ENCODE results near the gene RPH3AL. TPM values are rescaled to one million over a fixed set of nuclear protein-coding genes. Genes with fewer than 3 reads are reported as not detected.
"Not testable (repeated sequence)": the region's sequence is repeated elsewhere in the genome, so short reads cannot be mapped to it uniquely, and the experiment has no call there.

Gene RPH3AL
- total RNA-seq, 4 donors from 2014 or later: 9.6 to 62.4 (median 41.9) TPM

DNA sequence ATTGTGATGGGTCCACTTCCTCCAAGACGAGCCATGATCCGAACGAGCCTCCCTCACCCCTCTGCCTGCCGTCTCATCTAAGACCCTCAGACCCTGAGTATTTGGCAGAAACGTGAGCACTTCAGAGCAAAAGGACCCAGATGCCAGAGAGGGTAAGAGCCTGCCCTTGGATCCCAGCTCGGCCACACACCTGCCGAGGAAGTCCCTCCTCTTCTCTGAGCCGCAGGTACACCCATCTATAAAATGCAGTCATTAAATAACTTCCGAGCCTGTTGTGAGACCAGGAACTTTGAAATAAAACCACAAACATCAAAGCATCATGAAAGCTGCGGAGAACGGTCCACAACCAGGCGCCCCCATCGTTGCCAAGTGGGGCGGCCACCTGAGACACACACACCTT, 106.4 kb downstream of the RPH3AL start:
- no peaks in the 10 kb centered on the region for H3K9me3 ChIP-seq

DNA sequence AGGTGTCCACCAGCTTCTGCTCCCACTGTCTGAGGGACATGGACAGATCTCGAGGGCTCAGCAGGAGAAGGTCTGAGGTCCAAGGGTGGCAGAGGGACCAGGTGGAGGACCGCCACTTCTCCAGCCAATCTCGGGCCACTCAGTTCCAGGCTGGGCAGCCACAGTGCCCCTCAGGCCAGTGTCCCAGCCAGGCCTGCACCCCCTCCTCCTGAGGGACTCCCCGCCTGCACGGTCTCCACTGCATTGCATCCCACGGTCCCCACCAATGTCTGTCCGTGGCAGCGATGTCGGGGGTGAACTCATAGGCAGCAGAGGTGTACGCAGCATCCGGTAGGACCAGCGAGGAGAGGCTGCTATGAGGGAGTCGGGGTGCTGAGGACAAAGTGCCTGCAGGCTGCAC, 107.0 kb downstream of the RPH3AL start:
- Histone ChIP-seq H3K36me3 (no peaks in the 10 kb centered on the region), H3K4me1 (peaks cover 0 to 5% (median 0%) of the 10 kb centered on the region in 4 donors), H3K27me3 (no peaks in the 10 kb centered on the region), H3K27ac (no peak overlapping the region), H3K4me3 (no peak overlapping the region), H3K9me3 (no peaks in the 10 kb centered on the region)
- WGBS, 2 donors: 89 to 91% methylated on average over 10 to 13 of the region's 13 CpGs
- no peak for TF ChIP-seq POLR2A (IDR thresholded peaks at IDR 0.05)
- no peak for TF ChIP-seq CTCF (IDR thresholded peaks at IDR 0.05)
- no peak for DNase-seq (ENCODE audit: low spot score in 2 of 2)

More for the DNA sequence above, 106.4 kb downstream of the RPH3AL start:
- DNase-seq (ENCODE audit: low spot score in 2 of 2): no peak
- 81 to 85% methylated on average over 14 of the region's 14 CpGs for WGBS, 2 donors
- no peak for TF ChIP-seq EP300 (IDR thresholded peaks at IDR 0.05)
- TF ChIP-seq CTCF (IDR thresholded peaks at IDR 0.05): no peak
- TF ChIP-seq POLR2A (IDR thresholded peaks at IDR 0.05): no peak
- no peak overlapping the region for H3K4me3 ChIP-seq
- peaks cover 0 to 5% (median 0%) of the 10 kb centered on the region in 4 donors for H3K4me1 ChIP-seq
- H3K36me3 ChIP-seq: no peaks in the 10 kb centered on the region
- no peak overlapping the region for H3K27ac ChIP-seq
- H3K27me3 ChIP-seq: no peaks in the 10 kb centered on the region

DNA sequence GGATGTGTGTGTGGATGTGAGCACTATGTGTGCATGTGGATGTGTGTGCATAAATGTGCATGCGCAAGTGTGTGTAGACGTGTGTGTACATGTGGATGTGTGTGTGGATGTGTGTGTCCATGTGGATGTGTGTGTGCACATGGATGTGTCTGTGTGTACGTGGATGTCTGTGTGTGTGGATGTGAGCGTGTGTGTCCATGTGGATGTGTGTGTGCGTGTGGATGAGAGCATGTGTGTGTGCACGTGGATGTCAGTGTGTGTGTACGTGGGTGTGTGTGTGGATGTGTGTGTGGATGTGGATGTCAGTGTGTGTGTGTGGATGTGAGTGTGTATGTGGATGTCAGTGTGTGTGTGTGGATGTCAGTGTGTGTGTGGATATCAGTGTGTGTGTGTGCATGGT, 107.6 kb downstream of the RPH3AL start:
- no peak for TF ChIP-seq CTCF (IDR thresholded peaks at IDR 0.05)
- Histone ChIP-seq H3K27ac (no peak overlapping the region), H3K27me3 (no peaks in the 10 kb centered on the region), H3K4me1 (peaks cover 0 to 5% (median 0%) of the 10 kb centered on the region in 4 donors), H3K4me3 (no peak overlapping the region), H3K9me3 (no peaks in the 10 kb centered on the region), H3K36me3 (no peaks in the 10 kb centered on the region)
- WGBS, 2 donors: 94 to 95% methylated on average over 7 of the region's 7 CpGs
- no peak for DNase-seq (ENCODE audit: low spot score in 2 of 2)

DNA sequence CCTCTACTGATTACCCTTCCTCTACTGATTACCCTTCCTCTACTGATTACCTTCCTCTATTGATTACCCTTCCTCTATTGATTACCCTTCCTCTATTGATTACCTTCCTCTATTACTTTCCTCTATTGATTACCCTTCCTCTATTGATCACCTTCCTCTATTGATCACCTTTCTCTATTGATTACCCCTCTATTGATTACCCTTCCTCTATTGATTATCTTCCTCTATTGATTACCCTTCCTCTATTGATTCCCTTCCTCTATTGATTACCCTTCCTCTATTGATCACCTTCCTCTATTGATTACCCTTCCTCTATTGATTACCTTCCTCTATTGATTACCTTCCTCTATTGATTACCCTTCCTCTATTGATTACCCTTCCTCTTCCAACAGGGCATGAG, 108.7 kb downstream of the RPH3AL start:
- H3K4me1 ChIP-seq; DNase-seq (ENCODE audit: low spot score in 2 of 2); H3K36me3 ChIP-seq; H3K27ac ChIP-seq; H3K27me3 ChIP-seq; H3K4me3 ChIP-seq; H3K9me3 ChIP-seq: not testable (repeated sequence)

DNA sequence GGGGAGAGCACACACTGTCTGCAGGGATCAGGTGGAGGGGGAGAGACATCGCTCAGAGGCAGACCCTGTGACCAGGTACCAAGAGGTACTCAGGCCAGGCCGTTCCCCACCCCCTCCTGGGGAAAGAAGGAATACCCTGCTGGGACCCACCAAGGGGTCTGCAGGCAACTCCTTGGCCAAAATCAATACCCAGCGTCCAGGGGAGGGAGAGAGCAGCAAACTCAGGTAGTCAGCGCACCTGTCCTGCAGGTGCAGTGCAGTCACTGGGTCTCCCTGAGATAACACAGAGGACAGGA, 113.7 kb downstream of the RPH3AL start:
- DNase-seq (ENCODE audit: low spot score in 2 of 2): no peak
- Histone ChIP-seq H3K27me3 (no peaks in the 10 kb centered on the region), H3K27ac (no peak overlapping the region), H3K4me1 (no peaks in the 10 kb centered on the region), H3K9me3 (no peaks in the 10 kb centered on the region), H3K4me3 (no peak overlapping the region), H3K36me3 (no peaks in the 10 kb centered on the region)
- 73 to 87% methylated on average over 4 of the region's 4 CpGs for WGBS, 2 donors
- TF ChIP-seq CTCF (IDR thresholded peaks at IDR 0.05): no peak
- no peak for TF ChIP-seq EP300 (IDR thresholded peaks at IDR 0.05)
- TF ChIP-seq POLR2A (IDR thresholded peaks at IDR 0.05): no peak

Data from tibial nerve (tissue), 4 donors.